Measurements from ENCODE around the gene STAG3. TPM values are rescaled to one million over a fixed set of nuclear protein-coding genes. Genes with fewer than 3 reads are reported as not detected.
"Not testable (repeated sequence)": the region's sequence is repeated elsewhere in the genome, so short reads cannot be mapped to it uniquely, and the experiment has no call there.

The STAG3 gene
- total RNA-seq, 2 donors from 2014 or later = 1.8 to 37.6 TPM

DNA sequence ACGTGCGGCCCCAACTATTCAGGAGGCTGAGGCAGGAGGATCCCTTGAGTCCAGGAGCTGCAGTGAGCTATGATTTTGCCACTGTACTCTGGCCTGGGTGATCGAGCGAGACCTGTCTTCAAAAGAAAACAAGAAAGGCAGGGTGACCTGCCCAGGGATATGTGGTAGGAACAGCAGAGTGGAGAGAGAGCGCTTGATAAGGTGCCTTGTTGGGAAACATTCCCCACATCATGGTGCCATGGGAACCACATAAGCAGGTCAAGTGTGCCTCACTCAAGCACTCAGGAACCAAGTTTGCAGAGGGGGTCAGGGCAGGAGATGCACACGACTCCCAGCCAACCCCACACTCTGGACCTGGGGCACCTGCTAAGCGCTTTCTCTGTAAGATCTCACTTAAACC is 79.3 kb downstream of the STAG3 start:
- Histone ChIP-seq H3K27me3 (replicated peaks; ENCODE audit: insufficient read depth) (no peaks in the 10 kb centered on the region), H3K9me3 (no peaks in the 10 kb centered on the region), H3K4me1 (replicated peaks) (no peaks in the 10 kb centered on the region), H3K36me3 (no peaks in the 10 kb centered on the region), H3K27ac (no peak overlapping the region), H3K4me3 (no peak overlapping the region)
- 92% methylated on average over 7 of the region's 7 CpGs for WGBS
- no peak for DNase-seq (ENCODE audit: low spot score)
- intact Hi-C loops (cut with DNase I) = no loop called here
- TF ChIP-seq POLR2AphosphoS5 (IDR thresholded peaks at IDR 0.05) = no peak

DNA sequence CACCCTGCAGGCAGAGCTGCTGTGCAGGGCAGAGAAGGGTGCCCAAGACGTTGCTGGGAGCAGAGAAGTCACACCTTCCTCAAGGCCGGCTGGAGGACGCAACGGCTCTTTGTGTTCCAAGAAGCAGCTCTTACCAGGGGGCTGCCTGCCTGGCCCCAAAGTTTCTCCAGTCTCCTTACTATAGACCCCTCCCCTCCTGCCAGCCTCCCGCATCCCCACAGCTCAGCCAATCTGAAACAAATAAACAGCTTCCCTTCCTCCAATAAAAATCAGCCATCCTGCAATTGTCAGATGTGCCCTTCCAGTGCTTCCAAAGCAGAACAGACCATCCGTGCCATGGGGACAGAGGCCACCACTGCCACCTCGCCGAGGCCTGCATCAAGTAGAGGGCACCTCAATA is 82.3 kb downstream of the STAG3 start:
- H3K36me3 ChIP-seq; H3K27ac ChIP-seq; DNase-seq (ENCODE audit: low spot score); H3K4me3 ChIP-seq; H3K4me1 ChIP-seq (replicated peaks); H3K9me3 ChIP-seq; intact Hi-C loops (cut with DNase I); H3K27me3 ChIP-seq (replicated peaks; ENCODE audit: insufficient read depth): not testable (repeated sequence)
- WGBS = 81% methylated on average over 8 of the region's 8 CpGs

DNA sequence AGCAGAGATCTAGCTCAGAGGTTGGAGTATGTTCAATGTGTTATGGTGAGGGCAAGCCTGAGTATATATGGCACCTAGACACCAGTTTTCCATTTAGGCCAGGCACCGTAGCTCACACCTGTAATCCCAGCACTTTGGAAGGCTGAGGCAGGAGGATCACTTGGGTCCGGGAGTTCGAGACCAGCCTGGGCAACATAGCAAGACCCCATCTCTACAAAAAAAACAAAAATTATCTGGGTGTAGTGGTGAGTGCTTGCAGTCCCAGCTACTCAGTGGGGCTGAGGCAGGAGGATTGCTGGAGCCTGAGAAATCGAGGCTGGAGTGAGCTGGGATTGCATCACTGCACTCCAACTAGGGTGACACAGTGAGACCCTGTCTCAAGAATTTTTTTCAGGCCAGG is 85.2 kb downstream of the STAG3 start:
- DNase-seq (ENCODE audit: low spot score); H3K27ac ChIP-seq; H3K4me1 ChIP-seq (replicated peaks); H3K36me3 ChIP-seq; H3K9me3 ChIP-seq; H3K4me3 ChIP-seq; intact Hi-C loops (cut with DNase I); H3K27me3 ChIP-seq (replicated peaks; ENCODE audit: insufficient read depth): not testable (repeated sequence)
- 96% methylated on average over 4 of the region's 4 CpGs for WGBS

Small RNA genes within 50 kb of the gene (microRNA-seq; reads per million reads assigned to microRNA genes)
- gene MIR4658 = not detected

Other genes starting within 250 kb of the STAG3 start
- gene GJC3, start 248.3 kb upstream of the STAG3 start, total RNA-seq = 1 to 10 TPM; 1.2 to 3.2 TPM
- gene AZGP1, start 201.9 kb upstream of the STAG3 start, total RNA-seq = 1,000 to 10,000 TPM; 1,167 to 4,716 TPM
- 10 to 100 TPM; 75.8 to 86.5 TPM for gene ZKSCAN1, start 162.3 kb upstream of the STAG3 start, total RNA-seq
- gene ZSCAN21, start 128.1 kb upstream of the STAG3 start, total RNA-seq = 10 to 100 TPM; 24.6 to 38.0 TPM
- gene ZNF3, start 96.2 kb upstream of the STAG3 start, total RNA-seq = 10 to 100 TPM; 20.5 to 21.4 TPM
- 10 to 100 TPM; 50.8 to 78.4 TPM for gene COPS6, start 88.9 kb upstream of the STAG3 start, total RNA-seq
- 10 to 100 TPM; 47.5 to 68.7 TPM for gene MCM7, start 76.5 kb upstream of the STAG3 start, total RNA-seq
- 10 to 100 TPM; 18.0 to 27.2 TPM for gene AP4M1, start 76.3 kb upstream of the STAG3 start, total RNA-seq
- gene TAF6, start 58.6 kb upstream of the STAG3 start, total RNA-seq = 10 to 100 TPM; 68.3 to 79.8 TPM
- 10 to 100 TPM in 1 of 2 donors, 1 to 10 TPM in 1; 1.6 to 16.1 TPM for gene CNPY4, start 58.3 kb upstream of the STAG3 start, total RNA-seq
- gene MBLAC1, start 51.0 kb upstream of the STAG3 start, total RNA-seq = 1 to 10 TPM; 4.4 to 6.1 TPM
- gene LAMTOR4, start 29.0 kb upstream of the STAG3 start, total RNA-seq = 100 to 1,000 TPM; 213 to 243 TPM
- 10 to 100 TPM; 21.2 to 43.4 TPM for gene TRAPPC14, start 19.2 kb upstream of the STAG3 start, total RNA-seq
- 10 to 100 TPM in 1 of 2 donors, 1 to 10 TPM in 1; 4.1 to 10.2 TPM for gene GAL3ST4, start 9.3 kb upstream of the STAG3 start, total RNA-seq
- 1 to 10 TPM; 1.7 to 2.8 TPM for gene GPC2, start 537 bp upstream of the STAG3 start, total RNA-seq
- not detected for gene PVRIG, start 42.0 kb downstream of the STAG3 start, total RNA-seq
- gene SPDYE3, start 129.8 kb downstream of the STAG3 start, total RNA-seq = under 1 TPM in 1 of 2 donors, not detected in 1; 0.91 TPM
- gene PILRB, start 180.2 kb downstream of the STAG3 start, total RNA-seq = 100 to 1,000 TPM in 1 of 2 donors, 10 to 100 TPM in 1; 72.4 to 120 TPM
- gene PILRA, start 195.6 kb downstream of the STAG3 start, total RNA-seq = 10 to 100 TPM in 1 of 2 donors, 1 to 10 TPM in 1; 4.9 to 11.9 TPM

All from prostate gland (tissue), 2 donors.